ACC112 (cell line): Measurements from ENCODE around the gene HNRNPUL1.

Experiments used
- H2AFZ ChIP-seq: fragments of 200-600 bp; sonication (generic); one replicate; pipeline ENCODE4 v1.6.0; 2017; ENCODE audit warnings: antibody characterized with exemption, low read length; ENCODE audit not compliant: unreplicated experiment
- H3K27ac ChIP-seq: fragments of 200-600 bp; sonication (generic); 2 replicates; pipeline ENCODE4 v1.5.1; 2014; ENCODE audit warnings: low read depth, mild to moderate bottlenecking, antibody characterized with exemption, low read length, moderate library complexity
- H3K27me3 ChIP-seq: fragments of 200-600 bp; sonication (generic); 2 replicates; pipeline ENCODE4 v1.6.1; 2014; ENCODE audit warnings: mild to moderate bottlenecking, antibody characterized with exemption, low read length, moderate library complexity, mixed read lengths; ENCODE audit not compliant: insufficient read depth
- H3K36me3 ChIP-seq: fragments of 200-600 bp; sonication (generic); 2 replicates; pipeline ENCODE4 v1.6.1; 2016; ENCODE audit warnings: mild to moderate bottlenecking, antibody characterized with exemption, low read length, moderate library complexity, mixed read lengths; ENCODE audit not compliant: insufficient read depth
- H3K4me1 ChIP-seq: fragments of 200-600 bp; sonication (generic); one replicate; pipeline ENCODE4 v1.6.1; 2016; ENCODE audit warnings: low read length, mixed read lengths; ENCODE audit not compliant: insufficient read depth, unreplicated experiment, control insufficient read depth
- H3K4me3 ChIP-seq: fragments of 200-600 bp; sonication (generic); 2 replicates; pipeline ENCODE4 v1.5.1; 2014; ENCODE audit warnings: mild to moderate bottlenecking, low read depth, low read length
- H3K79me2 ChIP-seq: fragments of 200-600 bp; sonication (generic); one replicate; pipeline ENCODE4 v1.6.0; 2016; ENCODE audit warnings: low read length; ENCODE audit not compliant: control insufficient read depth, unreplicated experiment, insufficient read depth

HNRNPUL1 gene

GRCh38 chr19:41263850-41264580 lies at the start of gene HNRNPUL1:
TSS of gene HNRNPUL1 (plus strand) at chr19:41264372. CDS start at chr19:41264504, 132 bp downstream.
- peaks cover 7% of the 10 kb centered on the region; the same call in 1 of the 2 replicates for H3K36me3 ChIP-seq
- H3K27me3 ChIP-seq = no peaks in the 10 kb centered on the region
- peak within 1 kb of the TSS; percentile 82 for H2AFZ ChIP-seq
- H3K79me2 ChIP-seq = peaks cover 44% of the 10 kb centered on the region
- H3K4me3 ChIP-seq = peak within 1 kb of the TSS; percentile 91
- peaks cover 15% of the 10 kb centered on the region for H3K4me1 ChIP-seq
- peak within 1 kb of the TSS; percentile 94 for H3K27ac ChIP-seq

DNA sequence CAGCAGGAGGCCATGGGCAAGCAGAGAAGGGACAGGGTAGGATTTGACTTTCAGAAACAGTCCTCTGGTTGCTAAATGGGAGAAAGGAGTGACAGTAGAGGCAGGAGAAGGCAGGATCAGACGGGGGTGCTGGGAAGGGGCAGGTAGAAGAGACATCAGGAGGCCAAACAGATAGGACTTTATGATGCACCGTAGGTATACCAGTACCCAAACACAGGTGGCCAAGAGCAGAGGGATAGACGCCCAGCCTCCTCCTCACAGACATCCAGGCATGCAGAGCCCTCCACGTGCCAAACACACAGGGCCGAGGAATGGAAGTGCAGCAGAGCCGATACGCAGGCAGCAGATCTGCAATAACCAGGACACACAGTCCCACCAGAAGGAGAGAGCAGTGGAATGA lies 46.4 kb upstream of the HNRNPUL1 start:
- Histone ChIP-seq H3K4me1 (peaks cover 21% of the 10 kb centered on the region), H3K36me3 (peaks cover 12% of the 10 kb centered on the region; the same call in 1 of the 2 replicates), H2AFZ (no peak overlapping the region), H3K27me3 (no peaks in the 10 kb centered on the region), H3K4me3 (no peak overlapping the region), H3K27ac (no peak overlapping the region), H3K79me2 (peaks cover 36% of the 10 kb centered on the region)

GRCh38 chr19:41218249-41218614 lies 45.9 kb upstream of the HNRNPUL1 start:
- H3K79me2 ChIP-seq = peaks cover 38% of the 10 kb centered on the region
- no peaks in the 10 kb centered on the region for H3K27me3 ChIP-seq
- peaks cover 26% of the 10 kb centered on the region for H3K4me1 ChIP-seq
- peak overlapping the region; percentile 82 for H3K4me3 ChIP-seq
- H3K36me3 ChIP-seq = peaks cover 12% of the 10 kb centered on the region; the same call in 1 of the 2 replicates
- H3K27ac ChIP-seq = peak overlapping the region; percentile 91
- H2AFZ ChIP-seq = no peak overlapping the region

- Histone ChIP-seq H3K4me3 (peak within 1 kb of the TSS; percentile 82), H3K36me3 (peaks cover 12% of the 10 kb centered on the region; the same call in 1 of the 2 replicates), H2AFZ (no peak within 1 kb of the TSS), H3K79me2 (peaks cover 40% of the 10 kb centered on the region), H3K27me3 (no peaks in the 10 kb centered on the region), H3K27ac (peak within 1 kb of the TSS; percentile 91), H3K4me1 (peaks cover 32% of the 10 kb centered on the region)
Observed at GRCh38 chr19:41218615-41219507, 45.3 kb upstream of the HNRNPUL1 start, which contains the start of gene AXL. TSS of gene AXL (plus strand) at chr19:41219223. CDS start at chr19:41219393, 170 bp downstream.

DNA sequence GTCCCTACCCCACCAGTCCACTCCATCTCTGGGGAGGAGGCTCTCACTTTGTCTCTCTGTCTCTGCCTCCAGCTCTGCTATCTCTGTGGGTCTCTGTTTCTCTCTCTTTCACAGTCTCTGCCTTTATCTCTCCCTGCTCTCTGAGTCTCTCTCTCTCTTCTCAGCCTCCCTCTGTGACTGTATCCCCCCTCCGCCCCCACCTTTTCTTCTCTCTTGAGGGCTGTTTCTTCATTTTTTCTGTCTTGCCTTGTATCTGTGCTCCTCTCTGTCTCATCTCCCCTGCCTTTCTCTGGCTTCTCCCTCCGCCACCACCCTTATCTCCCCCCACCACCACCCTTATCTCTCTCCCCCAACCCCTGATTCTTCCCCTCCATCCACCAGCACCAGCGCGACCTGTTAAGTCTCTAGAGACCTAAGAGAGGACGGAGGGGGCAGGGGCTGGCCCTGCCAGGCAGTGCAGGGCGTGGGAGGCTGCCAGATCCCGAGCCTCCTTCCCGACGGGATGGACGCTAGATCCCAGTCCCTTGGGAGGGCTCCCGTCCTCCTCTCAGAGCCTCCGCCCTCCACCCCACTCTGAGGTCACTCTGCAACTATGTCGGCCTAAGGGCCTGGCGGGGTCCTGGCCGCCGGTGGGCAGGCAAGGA lies 44.1 kb upstream of the HNRNPUL1 start:
- Histone ChIP-seq H3K27me3 (no peaks in the 10 kb centered on the region), H3K27ac (peak overlapping the region; percentile 91), H3K79me2 (peaks cover 48% of the 10 kb centered on the region), H2AFZ (no peak overlapping the region), H3K4me3 (peak overlapping the region; percentile 82), H3K36me3 (peaks cover 12% of the 10 kb centered on the region; the same call in 1 of the 2 replicates), H3K4me1 (peaks cover 42% of the 10 kb centered on the region)

- H2AFZ ChIP-seq = no peak overlapping the region
- no peaks in the 10 kb centered on the region for H3K27me3 ChIP-seq
- H3K27ac ChIP-seq = peak overlapping the region; percentile 91
- H3K79me2 ChIP-seq = peaks cover 48% of the 10 kb centered on the region
- peaks cover 15% of the 10 kb centered on the region; the same call in 1 of the 2 replicates for H3K36me3 ChIP-seq
- peaks cover 46% of the 10 kb centered on the region for H3K4me1 ChIP-seq
- H3K4me3 ChIP-seq = peak overlapping the region; percentile 82
Observed at GRCh38 chr19:41220811-41221210, 43.4 kb upstream of the HNRNPUL1 start.

- Histone ChIP-seq H3K27ac (peak overlapping the region; percentile 91), H2AFZ (no peak overlapping the region), H3K36me3 (peaks cover 18% of the 10 kb centered on the region; the same call in 1 of the 2 replicates), H3K4me3 (peak overlapping the region; percentile 82), H3K79me2 (peaks cover 49% of the 10 kb centered on the region), H3K4me1 (peaks cover 50% of the 10 kb centered on the region), H3K27me3 (no peaks in the 10 kb centered on the region)
Observed at GRCh38 chr19:41221514-41222205, 42.5 kb upstream of the HNRNPUL1 start.

GRCh38 chr19:41222240-41222639 lies 41.9 kb upstream of the HNRNPUL1 start:
- peak overlapping the region; percentile 82 for H3K4me3 ChIP-seq
- H3K4me1 ChIP-seq = peaks cover 56% of the 10 kb centered on the region
- H3K36me3 ChIP-seq = peaks cover 18% of the 10 kb centered on the region; the same call in 1 of the 2 replicates
- H2AFZ ChIP-seq = no peak overlapping the region
- H3K27me3 ChIP-seq = no peaks in the 10 kb centered on the region
- peaks cover 53% of the 10 kb centered on the region for H3K79me2 ChIP-seq
- H3K27ac ChIP-seq = peak overlapping the region; percentile 91

DNA sequence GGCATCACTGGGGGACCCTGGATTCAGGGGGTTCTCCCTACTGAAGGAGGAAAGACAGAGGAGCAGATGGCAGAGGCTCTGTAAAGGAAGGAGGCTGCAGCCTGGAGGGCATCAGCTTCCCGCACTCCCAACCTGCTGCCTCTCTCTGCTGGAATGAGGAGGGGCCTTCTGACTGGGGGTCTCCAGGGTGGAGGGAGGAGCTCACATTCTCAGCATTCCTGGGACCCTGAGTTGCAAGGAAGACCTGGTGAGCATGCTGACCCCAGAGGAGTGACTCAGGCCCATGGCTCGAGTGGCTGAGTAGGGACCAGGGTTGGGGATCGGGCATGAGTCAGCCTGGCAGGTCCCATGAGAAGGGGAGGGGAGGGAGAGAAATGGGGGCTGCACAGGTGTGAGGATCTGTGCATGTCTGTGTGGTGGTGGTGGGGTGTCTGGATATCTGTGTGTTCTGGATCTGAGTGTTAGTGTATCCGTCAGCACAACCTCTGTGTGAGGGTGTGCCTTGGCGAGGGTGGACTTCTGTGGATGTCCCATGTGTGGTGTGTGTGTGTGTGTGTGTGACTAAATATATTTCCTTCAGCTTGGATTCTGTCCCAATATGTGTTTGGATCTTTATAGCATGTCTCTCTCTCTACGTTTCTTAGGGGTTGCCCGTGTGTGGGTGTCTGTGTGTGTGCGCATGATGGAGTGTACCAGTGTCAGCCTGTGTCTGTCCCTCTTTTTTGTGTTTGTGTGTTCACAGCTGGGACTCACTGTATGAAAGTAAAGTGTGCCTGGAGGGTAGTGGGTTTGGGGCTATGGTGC lies 40.5 kb upstream of the HNRNPUL1 start:
- Histone ChIP-seq H3K27ac (peak overlapping the region; percentile 91), H2AFZ (no peak overlapping the region), H3K79me2 (peaks cover 58% of the 10 kb centered on the region), H3K4me3 (peak overlapping the region; percentile 71), H3K36me3 (peaks cover 27% of the 10 kb centered on the region; the same call in 1 of the 2 replicates), H3K4me1 (peaks cover 58% of the 10 kb centered on the region), H3K27me3 (no peaks in the 10 kb centered on the region)
